ENCODE measurements around the gene LYRM7.

The LYRM7 gene

GRCh38 chr5:131195696-131196095, 25.0 kb downstream of the LYRM7 start:
- Histone ChIP-seq H3K9ac (ENCODE audit: insufficient read length, low read depth) (no peak overlapping the region), H3K36me3 (ENCODE audit: insufficient read depth, insufficient read length, low read length) (no peaks in the 10 kb centered on the region), H3K4me1 (ENCODE audit: insufficient read depth, insufficient read length) (no peaks in the 10 kb centered on the region), H3K27me3 (ENCODE audit: insufficient read depth, insufficient read length) (no peaks in the 10 kb centered on the region), H3K9me3 (ENCODE audit: insufficient read depth, low read length) (no peaks in the 10 kb centered on the region), H3K4me3 (ENCODE audit: insufficient read length, low read depth) (no peak overlapping the region)
- no peak for DNase-seq (ENCODE audit: low read depth, low spot score)
- TF ChIP-seq ZNF274 (IDR thresholded peaks at IDR 0.05; ENCODE audit: low read depth, low read length) (no peak), YY1 (IDR thresholded peaks at IDR 0.05; ENCODE audit: insufficient read depth, insufficient read length) (no peak), SUZ12 (IDR thresholded peaks at IDR 0.05; ENCODE audit: extremely low read depth, insufficient read depth, insufficient read length) (no peak)

DNA sequence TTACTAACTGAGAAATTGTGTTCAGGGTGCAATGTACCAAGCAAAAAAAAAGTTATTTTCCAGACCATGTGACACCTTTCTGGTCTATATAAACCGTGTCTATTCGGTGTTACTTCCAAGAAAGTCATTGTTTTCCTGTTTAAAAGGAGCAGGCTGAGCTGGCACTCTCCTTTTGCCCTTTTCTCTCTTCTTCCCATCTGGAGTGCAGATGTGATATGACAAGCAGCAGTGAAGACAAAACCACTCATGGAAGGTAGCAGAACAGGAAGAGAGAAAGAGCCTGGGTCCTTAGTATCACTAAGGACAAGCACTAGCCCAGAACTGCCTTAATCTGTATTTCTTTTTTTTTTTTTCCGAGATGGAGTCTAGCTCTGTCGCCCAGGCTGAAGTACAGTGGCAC, 25.6 kb downstream of the LYRM7 start:
- TF ChIP-seq YY1 (IDR thresholded peaks at IDR 0.05; ENCODE audit: insufficient read depth, insufficient read length) = no peak
- TF ChIP-seq SUZ12 (IDR thresholded peaks at IDR 0.05; ENCODE audit: extremely low read depth, insufficient read depth, insufficient read length) = no peak
- TF ChIP-seq ZNF274 (IDR thresholded peaks at IDR 0.05; ENCODE audit: low read depth, low read length) = no peak
- H3K4me3 ChIP-seq (ENCODE audit: insufficient read length, low read depth) = no peak overlapping the region
- no peak for DNase-seq (ENCODE audit: low read depth, low spot score)
- H3K9ac ChIP-seq (ENCODE audit: insufficient read length, low read depth) = no peak overlapping the region
- no peaks in the 10 kb centered on the region for H3K36me3 ChIP-seq (ENCODE audit: insufficient read depth, insufficient read length, low read length)
- no peaks in the 10 kb centered on the region for H3K4me1 ChIP-seq (ENCODE audit: insufficient read depth, insufficient read length)
- no peaks in the 10 kb centered on the region for H3K27me3 ChIP-seq (ENCODE audit: insufficient read depth, insufficient read length)
- H3K9me3 ChIP-seq (ENCODE audit: insufficient read depth, low read length) = no peaks in the 10 kb centered on the region

- Histone ChIP-seq H3K27me3 (ENCODE audit: insufficient read depth, insufficient read length) (no peaks in the 10 kb centered on the region), H3K4me3 (ENCODE audit: insufficient read length, low read depth) (no peak overlapping the region), H3K9ac (ENCODE audit: insufficient read length, low read depth) (no peak overlapping the region), H3K9me3 (ENCODE audit: insufficient read depth, low read length) (no peaks in the 10 kb centered on the region), H3K4me1 (ENCODE audit: insufficient read depth, insufficient read length) (no peaks in the 10 kb centered on the region), H3K36me3 (ENCODE audit: insufficient read depth, insufficient read length, low read length) (no peaks in the 10 kb centered on the region)
- DNase-seq (ENCODE audit: low read depth, low spot score) = no peak
- no peak for TF ChIP-seq YY1 (IDR thresholded peaks at IDR 0.05; ENCODE audit: insufficient read depth, insufficient read length)
- no peak for TF ChIP-seq SUZ12 (IDR thresholded peaks at IDR 0.05; ENCODE audit: extremely low read depth, insufficient read depth, insufficient read length)
- TF ChIP-seq ZNF274 (IDR thresholded peaks at IDR 0.05; ENCODE audit: low read depth, low read length) = no peak
Measured at GRCh38 chr5:131198625-131199024, 27.9 kb downstream of the LYRM7 start.

GRCh38 chr5:131200560-131200959, 29.8 kb downstream of the LYRM7 start:
- Histone ChIP-seq H3K4me3 (ENCODE audit: insufficient read length, low read depth) (no peak overlapping the region), H3K4me1 (ENCODE audit: insufficient read depth, insufficient read length) (no peaks in the 10 kb centered on the region), H3K9ac (ENCODE audit: insufficient read length, low read depth) (no peak overlapping the region), H3K9me3 (ENCODE audit: insufficient read depth, low read length) (no peaks in the 10 kb centered on the region), H3K36me3 (ENCODE audit: insufficient read depth, insufficient read length, low read length) (no peaks in the 10 kb centered on the region), H3K27me3 (ENCODE audit: insufficient read depth, insufficient read length) (no peaks in the 10 kb centered on the region)
- no peak for DNase-seq (ENCODE audit: low read depth, low spot score)
- TF ChIP-seq SUZ12 (IDR thresholded peaks at IDR 0.05; ENCODE audit: extremely low read depth, insufficient read depth, insufficient read length) (no peak), ZNF274 (IDR thresholded peaks at IDR 0.05; ENCODE audit: low read depth, low read length) (no peak), YY1 (IDR thresholded peaks at IDR 0.05; ENCODE audit: insufficient read depth, insufficient read length) (no peak)

DNA sequence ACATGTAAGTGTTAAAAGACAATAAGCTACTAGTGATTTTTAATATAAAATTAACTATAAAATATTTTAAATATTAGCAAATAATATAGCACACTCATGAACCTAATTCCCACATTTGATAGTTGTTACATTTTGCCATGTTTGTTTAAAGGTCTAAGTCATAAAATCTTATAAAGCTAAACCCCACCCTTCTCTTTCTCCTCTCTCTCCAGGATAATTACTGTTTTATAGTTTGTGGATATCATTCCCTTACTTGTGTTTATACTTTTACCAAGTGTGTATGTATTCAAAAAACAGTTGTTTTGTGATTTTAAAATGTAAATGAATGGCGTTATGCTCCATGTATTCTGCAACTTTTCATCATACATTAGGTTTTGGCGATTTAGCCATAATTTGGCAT, 34.2 kb downstream of the LYRM7 start:
- no peaks in the 10 kb centered on the region for H3K36me3 ChIP-seq (ENCODE audit: insufficient read depth, insufficient read length, low read length)
- H3K9ac ChIP-seq (ENCODE audit: insufficient read length, low read depth) = no peak overlapping the region
- H3K4me3 ChIP-seq (ENCODE audit: insufficient read length, low read depth) = no peak overlapping the region
- DNase-seq (ENCODE audit: low read depth, low spot score) = no peak
- no peaks in the 10 kb centered on the region for H3K9me3 ChIP-seq (ENCODE audit: insufficient read depth, low read length)
- no peaks in the 10 kb centered on the region for H3K27me3 ChIP-seq (ENCODE audit: insufficient read depth, insufficient read length)
- no peaks in the 10 kb centered on the region for H3K4me1 ChIP-seq (ENCODE audit: insufficient read depth, insufficient read length)
- no peak for TF ChIP-seq SUZ12 (IDR thresholded peaks at IDR 0.05; ENCODE audit: extremely low read depth, insufficient read depth, insufficient read length)
- TF ChIP-seq ZNF274 (IDR thresholded peaks at IDR 0.05; ENCODE audit: low read depth, low read length) = no peak
- no peak for TF ChIP-seq YY1 (IDR thresholded peaks at IDR 0.05; ENCODE audit: insufficient read depth, insufficient read length)

- TF ChIP-seq SUZ12 (IDR thresholded peaks at IDR 0.05; ENCODE audit: extremely low read depth, insufficient read depth, insufficient read length) (no peak), YY1 (IDR thresholded peaks at IDR 0.05; ENCODE audit: insufficient read depth, insufficient read length) (no peak), ZNF274 (IDR thresholded peaks at IDR 0.05; ENCODE audit: low read depth, low read length) (no peak)
Measured at GRCh38 chr5:131206061-131206460, 35.3 kb downstream of the LYRM7 start.

GRCh38 chr5:131206772-131207171, 36.0 kb downstream of the LYRM7 start:
- no peak overlapping the region for H3K9ac ChIP-seq (ENCODE audit: insufficient read length, low read depth)
- no peaks in the 10 kb centered on the region for H3K9me3 ChIP-seq (ENCODE audit: insufficient read depth, low read length)
- TF ChIP-seq ZNF274 (IDR thresholded peaks at IDR 0.05; ENCODE audit: low read depth, low read length) (no peak), SUZ12 (IDR thresholded peaks at IDR 0.05; ENCODE audit: extremely low read depth, insufficient read depth, insufficient read length) (no peak), YY1 (IDR thresholded peaks at IDR 0.05; ENCODE audit: insufficient read depth, insufficient read length) (no peak)
- DNase-seq (ENCODE audit: low read depth, low spot score) = no peak
- H3K27me3 ChIP-seq (ENCODE audit: insufficient read depth, insufficient read length) = no peaks in the 10 kb centered on the region
- H3K4me3 ChIP-seq (ENCODE audit: insufficient read length, low read depth) = no peak overlapping the region
- no peaks in the 10 kb centered on the region for H3K4me1 ChIP-seq (ENCODE audit: insufficient read depth, insufficient read length)
- H3K36me3 ChIP-seq (ENCODE audit: insufficient read depth, insufficient read length, low read length) = no peaks in the 10 kb centered on the region

More at GRCh38 chr5:131206061-131206460, 35.3 kb downstream of the LYRM7 start:
- Histone ChIP-seq H3K27me3 (ENCODE audit: insufficient read depth, insufficient read length) (no peaks in the 10 kb centered on the region), H3K4me3 (ENCODE audit: insufficient read length, low read depth) (no peak overlapping the region), H3K4me1 (ENCODE audit: insufficient read depth, insufficient read length) (no peaks in the 10 kb centered on the region), H3K9me3 (ENCODE audit: insufficient read depth, low read length) (no peaks in the 10 kb centered on the region), H3K36me3 (ENCODE audit: insufficient read depth, insufficient read length, low read length) (no peaks in the 10 kb centered on the region), H3K9ac (ENCODE audit: insufficient read length, low read depth) (no peak overlapping the region)
- no peak for DNase-seq (ENCODE audit: low read depth, low spot score)

- DNase-seq (ENCODE audit: low read depth, low spot score) = no peak
- TF ChIP-seq ZNF274 (IDR thresholded peaks at IDR 0.05; ENCODE audit: low read depth, low read length) (no peak), YY1 (IDR thresholded peaks at IDR 0.05; ENCODE audit: insufficient read depth, insufficient read length) (no peak), SUZ12 (IDR thresholded peaks at IDR 0.05; ENCODE audit: extremely low read depth, insufficient read depth, insufficient read length) (no peak)
- H3K9ac ChIP-seq (ENCODE audit: insufficient read length, low read depth) = no peak overlapping the region
Measured at GRCh38 chr5:131209175-131209505, 38.4 kb downstream of the LYRM7 start.

More at GRCh38 chr5:131209175-131209505, 38.4 kb downstream of the LYRM7 start:
- no peaks in the 10 kb centered on the region for H3K4me1 ChIP-seq (ENCODE audit: insufficient read depth, insufficient read length)
- H3K9me3 ChIP-seq (ENCODE audit: insufficient read depth, low read length) = no peaks in the 10 kb centered on the region
- H3K27me3 ChIP-seq (ENCODE audit: insufficient read depth, insufficient read length) = no peaks in the 10 kb centered on the region
- H3K4me3 ChIP-seq (ENCODE audit: insufficient read length, low read depth) = no peak overlapping the region
- H3K36me3 ChIP-seq (ENCODE audit: insufficient read depth, insufficient read length, low read length) = no peaks in the 10 kb centered on the region

All from NT2/D1 (cell line).